ENCODE measurements around the gene TUBB3. TPM values are rescaled to one million over a fixed set of nuclear protein-coding genes. Genes with fewer than 3 reads are reported as not detected.
A peak's percentile ranks its signal among the peaks of the same experiment; 100 is the strongest.
"Not testable (repeated sequence)": the region's sequence is repeated elsewhere in the genome, so short reads cannot be mapped to it uniquely, and the experiment has no call there.

Gene TUBB3
- total RNA-seq, 2 experiments from 2014 or later = 1.1 to 1.6 TPM

GRCh38 chr16:89958068-89958467 lies 34.9 kb downstream of the TUBB3 start:
- no peaks in the 10 kb centered on the region for H3K4me1 Mint-ChIP-seq
- H3K36me3 Mint-ChIP-seq (ENCODE audit: low read depth) = peaks cover 7% of the 10 kb centered on the region
- POLR2A ChIA-PET = no interaction called here
- no peak overlapping the region for H3K27ac Mint-ChIP-seq
- no peak overlapping the region for H3K4me3 Mint-ChIP-seq
- no peaks in the 10 kb centered on the region for H3K27me3 Mint-ChIP-seq
- CTCF ChIA-PET = interaction anchor here (0.6 kb wide), 1 partner anchor 10 kb away, joined by 3 read pairs; no protein-coding TSS in a partner anchor
- no peaks in the 10 kb centered on the region for H3K9me3 Mint-ChIP-seq
- no peak for DNase-seq

GRCh38 chr16:89958596-89958995 lies 35.5 kb downstream of the TUBB3 start:
- Mint-ChIP-seq H3K9me3 (no peaks in the 10 kb centered on the region), H3K4me1 (no peaks in the 10 kb centered on the region), H3K27me3 (no peaks in the 10 kb centered on the region), H3K36me3 (ENCODE audit: low read depth) (peaks cover 7% of the 10 kb centered on the region), H3K27ac (no peak overlapping the region), H3K4me3 (no peak overlapping the region)
- ChIA-PET POLR2A (no interaction called here), CTCF (no interaction called here)
- no peak for DNase-seq

DNA sequence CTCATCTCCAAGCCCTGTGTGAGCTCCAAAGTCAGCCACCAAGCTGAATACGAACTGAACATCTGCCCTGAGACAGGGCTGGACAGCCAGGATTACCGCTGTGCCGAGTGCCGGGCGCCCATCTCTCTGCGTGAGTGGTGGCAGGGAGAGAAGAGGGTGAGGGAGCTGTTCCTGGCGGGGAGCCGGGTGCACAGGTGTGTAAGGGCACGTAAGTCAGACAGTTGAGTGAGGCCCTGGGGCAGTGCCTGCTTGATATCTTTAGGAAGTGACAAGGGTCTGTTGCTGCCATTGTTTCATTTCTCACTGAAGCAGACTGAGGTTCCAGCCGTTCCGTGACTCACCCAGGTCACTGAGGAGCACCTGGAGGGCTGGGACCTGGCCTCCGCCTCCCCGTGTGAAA lies 37.8 kb downstream of the TUBB3 start:
- DNase-seq = no peak
- no peaks in the 10 kb centered on the region for H3K27me3 Mint-ChIP-seq
- H3K9me3 Mint-ChIP-seq = no peaks in the 10 kb centered on the region
- POLR2A ChIA-PET = no interaction called here
- peaks cover 7% of the 10 kb centered on the region for H3K36me3 Mint-ChIP-seq (ENCODE audit: low read depth)
- CTCF ChIA-PET = no interaction called here
- H3K4me3 Mint-ChIP-seq = no peak overlapping the region
- H3K4me1 Mint-ChIP-seq = no peaks in the 10 kb centered on the region
- peak overlapping the region; percentile 9 for H3K27ac Mint-ChIP-seq

GRCh38 chr16:89961920-89962319 lies 38.8 kb downstream of the TUBB3 start:
- ChIA-PET CTCF (no interaction called here), POLR2A (no interaction called here)

GRCh38 chr16:89962754-89963498 lies 39.8 kb downstream of the TUBB3 start:
- CTCF ChIA-PET = interaction anchor here (1.2 kb wide), 1 partner anchor 14 kb away, joined by 3 read pairs; no protein-coding TSS in a partner anchor
- H3K9me3 Mint-ChIP-seq = no peaks in the 10 kb centered on the region
- no peaks in the 10 kb centered on the region for H3K27me3 Mint-ChIP-seq
- H3K4me3 Mint-ChIP-seq = no peak overlapping the region
- POLR2A ChIA-PET = no interaction called here
- no peaks in the 10 kb centered on the region for H3K4me1 Mint-ChIP-seq
- DNase-seq = no peak
- H3K36me3 Mint-ChIP-seq (ENCODE audit: low read depth) = peaks cover 7% of the 10 kb centered on the region
- H3K27ac Mint-ChIP-seq = no peak overlapping the region

More at GRCh38 chr16:89961920-89962319, 38.8 kb downstream of the TUBB3 start:
- Mint-ChIP-seq H3K27ac (no peak overlapping the region), H3K4me3 (no peak overlapping the region), H3K36me3 (ENCODE audit: low read depth) (peaks cover 7% of the 10 kb centered on the region), H3K4me1 (no peaks in the 10 kb centered on the region), H3K27me3 (no peaks in the 10 kb centered on the region), H3K9me3 (no peaks in the 10 kb centered on the region)
- no peak for DNase-seq

GRCh38 chr16:89964201-89964600 lies 41.1 kb downstream of the TUBB3 start:
- no peaks in the 10 kb centered on the region for H3K27me3 Mint-ChIP-seq
- no peak overlapping the region for H3K4me3 Mint-ChIP-seq
- H3K4me1 Mint-ChIP-seq = no peaks in the 10 kb centered on the region
- H3K9me3 Mint-ChIP-seq = no peaks in the 10 kb centered on the region
- H3K27ac Mint-ChIP-seq = no peak overlapping the region
- POLR2A ChIA-PET = no interaction called here
- no peaks in the 10 kb centered on the region for H3K36me3 Mint-ChIP-seq (ENCODE audit: low read depth)
- CTCF ChIA-PET = no interaction called here
- DNase-seq = no peak

- Mint-ChIP-seq H3K9me3 (peaks cover 5% of the 10 kb centered on the region), H3K27ac (no peak overlapping the region), H3K27me3 (no peaks in the 10 kb centered on the region), H3K36me3 (ENCODE audit: low read depth) (peaks cover 7% of the 10 kb centered on the region), H3K4me1 (peaks cover 3% of the 10 kb centered on the region), H3K4me3 (no peak overlapping the region)
- POLR2A ChIA-PET = no interaction called here
- no peak for DNase-seq
- CTCF ChIA-PET = no interaction called here
These were observed 42.5 kb downstream of the TUBB3 start for GRCh38 chr16:89965447-89966225.

DNA sequence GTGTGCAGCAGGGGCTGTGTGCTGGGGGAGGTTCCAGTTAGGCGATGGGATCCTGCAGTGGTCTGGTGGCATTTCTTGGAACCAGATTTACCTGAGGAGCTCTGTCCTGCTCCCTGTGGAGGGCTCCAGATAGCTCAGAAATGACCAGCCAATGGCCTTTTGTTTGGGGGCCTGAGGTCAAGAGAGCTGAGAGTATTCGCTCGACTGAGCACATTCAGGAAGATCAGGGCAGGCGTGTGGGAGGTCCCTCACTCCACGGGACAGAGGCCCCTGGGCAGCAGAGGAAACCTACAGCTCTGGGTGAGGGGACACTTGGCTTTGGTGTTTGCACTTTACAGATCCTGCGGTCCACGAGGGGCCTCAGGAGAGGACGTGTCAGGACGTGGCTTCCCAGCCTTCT lies 43.6 kb downstream of the TUBB3 start:
- H3K9me3 Mint-ChIP-seq = peaks cover 8% of the 10 kb centered on the region
- H3K4me1 Mint-ChIP-seq = peaks cover 14% of the 10 kb centered on the region
- no peak overlapping the region for H3K27ac Mint-ChIP-seq
- peaks cover 12% of the 10 kb centered on the region for H3K36me3 Mint-ChIP-seq (ENCODE audit: low read depth)
- CTCF ChIA-PET = no interaction called here
- DNase-seq = no peak
- H3K4me3 Mint-ChIP-seq = no peak overlapping the region
- H3K27me3 Mint-ChIP-seq = no peaks in the 10 kb centered on the region
- POLR2A ChIA-PET = no interaction called here

DNA sequence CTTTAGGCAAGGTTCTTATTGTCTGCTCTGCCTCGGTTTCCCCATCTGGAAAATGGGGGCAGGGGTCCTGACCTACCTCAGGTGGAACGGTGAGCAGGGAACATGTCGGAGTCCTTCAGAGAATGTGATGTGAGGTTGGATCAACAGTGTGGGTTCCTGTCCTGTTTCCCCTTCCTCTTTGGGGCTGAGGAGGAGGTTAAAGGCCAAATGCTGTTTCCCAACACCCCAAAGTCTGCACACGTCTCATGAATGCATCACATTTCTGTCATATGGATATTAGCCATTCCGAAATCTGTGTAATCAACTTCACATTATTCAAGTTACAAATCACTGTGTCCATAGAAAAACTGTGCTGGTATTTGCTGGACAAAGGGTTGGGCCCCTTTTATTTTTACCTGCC lies 44.3 kb downstream of the TUBB3 start:
- Mint-ChIP-seq H3K4me1 (peaks cover 16% of the 10 kb centered on the region), H3K36me3 (ENCODE audit: low read depth) (peaks cover 12% of the 10 kb centered on the region)
- POLR2A ChIA-PET, H3K4me3 Mint-ChIP-seq, H3K27ac Mint-ChIP-seq, DNase-seq, H3K27me3 Mint-ChIP-seq, CTCF ChIA-PET, H3K9me3 Mint-ChIP-seq: not testable (repeated sequence)

DNA sequence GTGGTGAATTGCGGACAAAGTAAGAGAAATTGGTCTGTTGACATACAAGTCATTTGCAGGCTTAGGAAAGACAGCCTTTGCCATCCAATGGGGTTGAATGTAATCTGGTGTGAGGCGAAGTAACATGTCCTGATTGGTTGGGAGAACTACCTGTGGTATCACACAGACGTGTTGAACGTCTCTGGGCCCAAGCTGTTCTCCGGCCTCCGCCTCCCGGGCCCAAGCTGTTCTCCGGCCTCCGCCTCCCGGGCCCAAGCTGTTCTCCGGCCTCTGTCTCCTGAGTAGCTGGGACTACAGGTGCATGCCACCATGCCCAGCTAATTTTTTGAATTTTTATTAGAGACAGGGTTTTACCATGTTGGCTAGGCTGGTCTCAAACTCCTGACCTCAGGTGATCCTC lies 44.9 kb downstream of the TUBB3 start:
- H3K4me3 Mint-ChIP-seq, H3K27me3 Mint-ChIP-seq, H3K27ac Mint-ChIP-seq, H3K9me3 Mint-ChIP-seq, POLR2A ChIA-PET, CTCF ChIA-PET, DNase-seq: not testable (repeated sequence)
- peaks cover 12% of the 10 kb centered on the region for H3K36me3 Mint-ChIP-seq (ENCODE audit: low read depth)
- peaks cover 16% of the 10 kb centered on the region for H3K4me1 Mint-ChIP-seq

DNA sequence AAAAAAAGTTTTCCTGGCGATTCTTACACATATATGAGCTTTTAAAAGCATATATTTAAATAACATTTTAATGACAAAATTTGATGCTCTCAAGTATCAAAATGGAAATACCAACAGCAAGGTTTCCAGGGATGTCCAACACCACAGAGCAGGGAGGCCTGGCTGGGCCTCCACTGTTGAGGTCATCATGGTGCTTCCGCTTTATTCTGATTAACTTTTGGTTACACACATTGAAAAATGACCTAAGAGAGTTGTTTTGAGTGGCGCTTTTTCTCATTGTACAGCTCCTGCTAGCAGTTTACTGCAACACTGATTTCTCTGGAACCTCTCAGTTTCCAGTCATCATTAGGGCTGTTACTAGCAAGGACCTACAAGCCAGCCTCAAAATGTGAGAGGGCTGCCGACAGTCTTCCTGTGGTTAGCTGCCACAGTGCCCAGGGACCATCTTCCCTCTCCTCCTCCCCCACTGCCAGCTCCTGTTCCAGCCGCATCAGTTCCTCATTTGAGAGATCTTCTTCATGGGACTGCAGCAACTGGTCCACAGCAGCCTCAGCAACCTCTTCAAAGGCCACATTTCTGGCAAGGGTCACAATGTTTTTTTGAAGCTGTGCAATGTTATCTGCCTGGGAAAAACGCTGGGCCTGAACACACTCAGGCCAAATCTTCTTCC lies 46.7 kb downstream of the TUBB3 start:
- CTCF ChIA-PET = no interaction called here
- peaks cover 15% of the 10 kb centered on the region for H3K36me3 Mint-ChIP-seq (ENCODE audit: low read depth)

GRCh38 chr16:89971495-89972243 lies 48.5 kb downstream of the TUBB3 start:
- H3K9me3 Mint-ChIP-seq = peaks cover 8% of the 10 kb centered on the region
- ChIA-PET POLR2A (no interaction called here), CTCF (interaction anchor here (0.5 to 0.9 kb wide), 3 partner anchors 12 to 266 kb away, joined by 3 to 4 read pairs (median 3); no protein-coding TSS in a partner anchor)
- H3K4me1 Mint-ChIP-seq = peaks cover 27% of the 10 kb centered on the region
- DNase-seq = no peak
- peak overlapping the region; percentile 100 for H3K4me3 Mint-ChIP-seq
- peak overlapping the region; percentile 100 for H3K27ac Mint-ChIP-seq
- peaks cover 15% of the 10 kb centered on the region for H3K36me3 Mint-ChIP-seq (ENCODE audit: low read depth)
- no peaks in the 10 kb centered on the region for H3K27me3 Mint-ChIP-seq

More for the DNA sequence above, 46.7 kb downstream of the TUBB3 start:
- Mint-ChIP-seq H3K27me3 (no peaks in the 10 kb centered on the region), H3K27ac (no peak overlapping the region), H3K4me3 (no peak overlapping the region), H3K9me3 (peaks cover 8% of the 10 kb centered on the region), H3K4me1 (peaks cover 27% of the 10 kb centered on the region)
- POLR2A ChIA-PET = no interaction called here
- no peak for DNase-seq
